Measurements from ENCODE around the gene GPATCH4.

- TF ChIP-seq, protein P1, sequence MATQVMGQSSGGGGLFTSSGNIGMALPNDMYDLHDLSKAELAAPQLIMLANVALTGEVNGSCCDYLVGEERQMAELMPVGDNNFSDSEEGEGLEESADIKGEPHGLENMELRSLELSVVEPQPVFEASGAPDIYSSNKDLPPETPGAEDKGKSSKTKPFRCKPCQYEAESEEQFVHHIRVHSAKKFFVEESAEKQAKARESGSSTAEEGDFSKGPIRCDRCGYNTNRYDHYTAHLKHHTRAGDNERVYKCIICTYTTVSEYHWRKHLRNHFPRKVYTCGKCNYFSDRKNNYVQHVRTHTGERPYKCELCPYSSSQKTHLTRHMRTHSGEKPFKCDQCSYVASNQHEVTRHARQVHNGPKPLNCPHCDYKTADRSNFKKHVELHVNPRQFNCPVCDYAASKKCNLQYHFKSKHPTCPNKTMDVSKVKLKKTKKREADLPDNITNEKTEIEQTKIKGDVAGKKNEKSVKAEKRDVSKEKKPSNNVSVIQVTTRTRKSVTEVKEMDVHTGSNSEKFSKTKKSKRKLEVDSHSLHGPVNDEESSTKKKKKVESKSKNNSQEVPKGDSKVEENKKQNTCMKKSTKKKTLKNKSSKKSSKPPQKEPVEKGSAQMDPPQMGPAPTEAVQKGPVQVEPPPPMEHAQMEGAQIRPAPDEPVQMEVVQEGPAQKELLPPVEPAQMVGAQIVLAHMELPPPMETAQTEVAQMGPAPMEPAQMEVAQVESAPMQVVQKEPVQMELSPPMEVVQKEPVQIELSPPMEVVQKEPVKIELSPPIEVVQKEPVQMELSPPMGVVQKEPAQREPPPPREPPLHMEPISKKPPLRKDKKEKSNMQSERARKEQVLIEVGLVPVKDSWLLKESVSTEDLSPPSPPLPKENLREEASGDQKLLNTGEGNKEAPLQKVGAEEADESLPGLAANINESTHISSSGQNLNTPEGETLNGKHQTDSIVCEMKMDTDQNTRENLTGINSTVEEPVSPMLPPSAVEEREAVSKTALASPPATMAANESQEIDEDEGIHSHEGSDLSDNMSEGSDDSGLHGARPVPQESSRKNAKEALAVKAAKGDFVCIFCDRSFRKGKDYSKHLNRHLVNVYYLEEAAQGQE (IDR thresholded peaks at IDR 0.05; ENCODE audit: low read depth, low read length) = no peak
- TF ChIP-seq, protein P2, sequence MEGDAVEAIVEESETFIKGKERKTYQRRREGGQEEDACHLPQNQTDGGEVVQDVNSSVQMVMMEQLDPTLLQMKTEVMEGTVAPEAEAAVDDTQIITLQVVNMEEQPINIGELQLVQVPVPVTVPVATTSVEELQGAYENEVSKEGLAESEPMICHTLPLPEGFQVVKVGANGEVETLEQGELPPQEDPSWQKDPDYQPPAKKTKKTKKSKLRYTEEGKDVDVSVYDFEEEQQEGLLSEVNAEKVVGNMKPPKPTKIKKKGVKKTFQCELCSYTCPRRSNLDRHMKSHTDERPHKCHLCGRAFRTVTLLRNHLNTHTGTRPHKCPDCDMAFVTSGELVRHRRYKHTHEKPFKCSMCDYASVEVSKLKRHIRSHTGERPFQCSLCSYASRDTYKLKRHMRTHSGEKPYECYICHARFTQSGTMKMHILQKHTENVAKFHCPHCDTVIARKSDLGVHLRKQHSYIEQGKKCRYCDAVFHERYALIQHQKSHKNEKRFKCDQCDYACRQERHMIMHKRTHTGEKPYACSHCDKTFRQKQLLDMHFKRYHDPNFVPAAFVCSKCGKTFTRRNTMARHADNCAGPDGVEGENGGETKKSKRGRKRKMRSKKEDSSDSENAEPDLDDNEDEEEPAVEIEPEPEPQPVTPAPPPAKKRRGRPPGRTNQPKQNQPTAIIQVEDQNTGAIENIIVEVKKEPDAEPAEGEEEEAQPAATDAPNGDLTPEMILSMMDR (IDR thresholded peaks at IDR 0.05 in 2 of 3, conservative IDR thresholded peaks at IDR 0.05 in 1 of 3; ENCODE audit: control insufficient read depth in 2 of 3, extremely low read depth in 1 of 3, insufficient read depth in 1 of 3, low read depth in 3 of 3, low read length in 3 of 3) = no peak
- TF ChIP-seq ATF3 (IDR thresholded peaks at IDR 0.05; ENCODE audit: borderline replicate concordance, extremely low read depth, low read depth, low read length) = no peak
- TF ChIP-seq MYC (IDR thresholded peaks at IDR 0.05; ENCODE audit: insufficient read depth, insufficient read length, insufficient replicate concordance, low read length, severe bottlenecking) = no peak
- TF ChIP-seq, protein P3, sequence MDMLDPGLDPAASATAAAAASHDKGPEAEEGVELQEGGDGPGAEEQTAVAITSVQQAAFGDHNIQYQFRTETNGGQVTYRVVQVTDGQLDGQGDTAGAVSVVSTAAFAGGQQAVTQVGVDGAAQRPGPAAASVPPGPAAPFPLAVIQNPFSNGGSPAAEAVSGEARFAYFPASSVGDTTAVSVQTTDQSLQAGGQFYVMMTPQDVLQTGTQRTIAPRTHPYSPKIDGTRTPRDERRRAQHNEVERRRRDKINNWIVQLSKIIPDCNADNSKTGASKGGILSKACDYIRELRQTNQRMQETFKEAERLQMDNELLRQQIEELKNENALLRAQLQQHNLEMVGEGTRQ (IDR thresholded peaks at IDR 0.05; ENCODE audit: borderline replicate concordance, low read depth, low read length) = no peak
- TF ChIP-seq EP300 (IDR thresholded peaks at IDR 0.05; ENCODE audit: borderline replicate concordance in 1 of 2, control insufficient read depth in 1 of 2, low read depth in 2 of 2, low read length in 2 of 2) = no peak
- no peak for TF ChIP-seq MTA3 (IDR thresholded peaks at IDR 0.05; ENCODE audit: borderline replicate concordance, low read length)
- no peak for TF ChIP-seq ZNF274 (IDR thresholded peaks at IDR 0.05; ENCODE audit: insufficient read depth, insufficient read length)
- TF ChIP-seq MAX (IDR thresholded peaks at IDR 0.05; ENCODE audit: low read depth, low read length) = no peak
- no peak for TF ChIP-seq NFYB (IDR thresholded peaks at IDR 0.05; ENCODE audit: insufficient read depth, low read depth, low read length)
- no peak for TF ChIP-seq FOXM1 (IDR thresholded peaks at IDR 0.05; ENCODE audit: low read depth, low read length)
- TF ChIP-seq NR2C2 (IDR thresholded peaks at IDR 0.05; ENCODE audit: borderline replicate concordance, control insufficient read depth, insufficient read length, low read depth) = no peak
- TF ChIP-seq ZNF207 (IDR thresholded peaks at IDR 0.05; ENCODE audit: borderline replicate concordance) = no peak
- TF ChIP-seq BCL11A (IDR thresholded peaks at IDR 0.05; ENCODE audit: low read depth, low read length) = no peak
These were observed 552 bp downstream of the GPATCH4 start for GRCh38 chr1:156600733-156601121.
